Mesothelial cell of epicardium (in vitro differentiated cells): Measurements from ENCODE around the gene TMEM61. TPM values are rescaled to one million over a fixed set of nuclear protein-coding genes. Genes with fewer than 3 reads are reported as not detected.

ENCODE experiments used
- DNase-seq, 2 experiments: peaks; one replicate each; pipeline ENCODE4 v3.0.0; 2021; ENCODE audit warnings: low spot score in 2 of 2; ENCODE audit not compliant: unreplicated experiment in 2 of 2
- H3K27ac Mint-ChIP-seq: 2 replicates; pipeline ENCODE4 v1.8.0; 2021; ENCODE audit warnings: mixed read lengths
- H3K27me3 Mint-ChIP-seq: 2 replicates; pipeline ENCODE4 v1.8.0; 2021; ENCODE audit warnings: low read depth, mixed read lengths
- H3K36me3 Mint-ChIP-seq: 2 replicates; pipeline ENCODE4 v1.8.0; 2021; ENCODE audit warnings: mixed read lengths
- H3K4me1 Mint-ChIP-seq: 2 replicates; pipeline ENCODE4 v1.8.0; 2021; ENCODE audit warnings: mixed read lengths
- H3K4me3 Mint-ChIP-seq: 2 replicates; pipeline ENCODE4 v1.8.0; 2021; ENCODE audit warnings: mild to moderate bottlenecking, moderate library complexity, mixed read lengths
- H3K9me3 Mint-ChIP-seq: 2 replicates; pipeline ENCODE4 v1.8.0; 2021; ENCODE audit warnings: mixed read lengths
- CTCF ChIP-seq: fragments of 200-600 bp; sonication (generic); IDR thresholded peaks from one replicate; pipeline ENCODE4 v1.5.0; 2021; ENCODE audit warnings: antibody characterized with exemption; ENCODE audit not compliant: unreplicated experiment
- total RNA-seq: library from RNA; stranded (reverse); gene quantifications from 3 replicates; pipeline ENCODE4 v1.2.1, GENCODE V29; 2021

TMEM61 gene
- total RNA-seq, 1 donor from 2014 or later: 0.47 TPM

- DNase-seq: peak in 1 of 2 experiments; percentile 30
- Mint-ChIP-seq H3K4me1 (no peaks in the 10 kb centered on the region), H3K27ac (no peak overlapping the region), H3K27me3 (no peaks in the 10 kb centered on the region), H3K36me3 (no peaks in the 10 kb centered on the region), H3K9me3 (no peaks in the 10 kb centered on the region), H3K4me3 (no peak overlapping the region)
- TF ChIP-seq CTCF: no peak
Observed at GRCh38 chr1:54965624-54966340, 14.6 kb upstream of the TMEM61 start.

- Mint-ChIP-seq H3K4me3 (no peak overlapping the region), H3K36me3 (no peaks in the 10 kb centered on the region), H3K27ac (no peak overlapping the region), H3K4me1 (peaks cover 4% of the 10 kb centered on the region), H3K27me3 (no peaks in the 10 kb centered on the region), H3K9me3 (no peaks in the 10 kb centered on the region)
- no peak for DNase-seq
- no peak for TF ChIP-seq CTCF
Observed at GRCh38 chr1:54967372-54967771, 13.1 kb upstream of the TMEM61 start.

- no peak overlapping the region for H3K27ac Mint-ChIP-seq
- H3K36me3 Mint-ChIP-seq: no peaks in the 10 kb centered on the region
- no peaks in the 10 kb centered on the region for H3K27me3 Mint-ChIP-seq
- no peaks in the 10 kb centered on the region for H3K9me3 Mint-ChIP-seq
- peaks cover 4% of the 10 kb centered on the region for H3K4me1 Mint-ChIP-seq
- TF ChIP-seq CTCF: no peak
- no peak for DNase-seq
- no peak overlapping the region for H3K4me3 Mint-ChIP-seq
Observed at GRCh38 chr1:54968551-54968950, 11.9 kb upstream of the TMEM61 start.

GRCh38 chr1:54969879-54970278, 10.5 kb upstream of the TMEM61 start:
- Mint-ChIP-seq H3K4me3 (no peak overlapping the region), H3K27ac (no peak overlapping the region), H3K9me3 (no peaks in the 10 kb centered on the region), H3K36me3 (no peaks in the 10 kb centered on the region), H3K4me1 (peaks cover 4% of the 10 kb centered on the region), H3K27me3 (no peaks in the 10 kb centered on the region)
- no peak for DNase-seq
- no peak for TF ChIP-seq CTCF

GRCh38 chr1:54970901-54971300, 9.5 kb upstream of the TMEM61 start:
- TF ChIP-seq CTCF: no peak
- no peak for DNase-seq
- Mint-ChIP-seq H3K27me3 (no peaks in the 10 kb centered on the region), H3K4me1 (peaks cover 13% of the 10 kb centered on the region), H3K9me3 (no peaks in the 10 kb centered on the region), H3K27ac (no peak overlapping the region), H3K4me3 (no peak overlapping the region), H3K36me3 (no peaks in the 10 kb centered on the region)
